22Rv1 (cell line): ENCODE data around the gene ERC1.

Experiments used
- ZFX ChIP-seq: fragments of 450-650 bp; IDR thresholded peaks from 2 replicates; pipeline ENCODE4 v1.6.1; 2017; ENCODE audit warnings: antibody characterized with exemption, borderline replicate concordance
- TF ChIP-seq, protein P1 (sequence below): fragments of 450-650 bp; IDR thresholded peaks from 2 replicates; pipeline ENCODE4 v1.5.1; 2017; ENCODE audit warnings: mild to moderate bottlenecking

- TF ChIP-seq, protein P1, sequence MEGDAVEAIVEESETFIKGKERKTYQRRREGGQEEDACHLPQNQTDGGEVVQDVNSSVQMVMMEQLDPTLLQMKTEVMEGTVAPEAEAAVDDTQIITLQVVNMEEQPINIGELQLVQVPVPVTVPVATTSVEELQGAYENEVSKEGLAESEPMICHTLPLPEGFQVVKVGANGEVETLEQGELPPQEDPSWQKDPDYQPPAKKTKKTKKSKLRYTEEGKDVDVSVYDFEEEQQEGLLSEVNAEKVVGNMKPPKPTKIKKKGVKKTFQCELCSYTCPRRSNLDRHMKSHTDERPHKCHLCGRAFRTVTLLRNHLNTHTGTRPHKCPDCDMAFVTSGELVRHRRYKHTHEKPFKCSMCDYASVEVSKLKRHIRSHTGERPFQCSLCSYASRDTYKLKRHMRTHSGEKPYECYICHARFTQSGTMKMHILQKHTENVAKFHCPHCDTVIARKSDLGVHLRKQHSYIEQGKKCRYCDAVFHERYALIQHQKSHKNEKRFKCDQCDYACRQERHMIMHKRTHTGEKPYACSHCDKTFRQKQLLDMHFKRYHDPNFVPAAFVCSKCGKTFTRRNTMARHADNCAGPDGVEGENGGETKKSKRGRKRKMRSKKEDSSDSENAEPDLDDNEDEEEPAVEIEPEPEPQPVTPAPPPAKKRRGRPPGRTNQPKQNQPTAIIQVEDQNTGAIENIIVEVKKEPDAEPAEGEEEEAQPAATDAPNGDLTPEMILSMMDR, result no peak
- no peak for TF ChIP-seq ZFX
Observed at GRCh38 chr12:1107669-1108068, 116.6 kb downstream of the ERC1 start.
